WTC11 (cell line): Measurements from ENCODE around the gene MERTK. TPM values are rescaled to one million over a fixed set of nuclear protein-coding genes. Genes with fewer than 3 reads are reported as not detected.

Experiments used
- ATAC-seq: fragments of 200-7000 bp; cut with Tn5 transposase; 2 replicates; pipeline ENCODE4 v1.10.0; 2021; ENCODE audit warnings: mild to moderate bottlenecking, moderate library complexity
- CTCF ChIA-PET: fragments of 300-600 bp; sonication (Branson Sonifier 250); formaldehyde crosslinking; loops from one replicate; lab custom pipeline; 2021; ENCODE audit warnings: antibody characterized with exemption; lab: Charles Lee
- POLR2A ChIA-PET: fragments of 350-600 bp; sonication (Branson Sonifier 250); formaldehyde crosslinking; loops from one replicate; lab custom pipeline; 2021; ENCODE audit warnings: antibody characterized with exemption; lab: Charles Lee
- DNase-seq: peaks from one replicate; pipeline ENCODE4 v3.0.0; 2021; ENCODE audit warnings: low spot score
- H3K27ac Mint-ChIP-seq: 2 replicates; pipeline ENCODE4 v1.8.0; 2021; ENCODE audit warnings: mixed read lengths
- H3K27me3 Mint-ChIP-seq: 2 replicates; pipeline ENCODE4 v1.8.0; 2021; ENCODE audit warnings: low read depth, mild to moderate bottlenecking, moderate library complexity, mixed read lengths
- H3K36me3 Mint-ChIP-seq: 2 replicates; pipeline ENCODE4 v1.8.0; 2021; ENCODE audit warnings: mixed read lengths
- H3K4me1 Mint-ChIP-seq: 2 replicates; pipeline ENCODE4 v1.8.0; 2022; ENCODE audit warnings: mixed read lengths
- H3K4me3 Mint-ChIP-seq: 2 replicates; pipeline ENCODE4 v1.8.0; 2021; ENCODE audit warnings: mild to moderate bottlenecking, moderate library complexity, mixed read lengths
- H3K9me3 Mint-ChIP-seq: 2 replicates; pipeline ENCODE4 v1.8.0; 2021; ENCODE audit warnings: mixed read lengths
- ARID4B ChIP-seq: sonication (generic); formaldehyde crosslinking; IDR thresholded peaks from 2 replicates; pipeline ENCODE4 v1.8.0; 2023; ENCODE audit warnings: missing genetic modification reagents, mild to moderate bottlenecking, borderline replicate concordance
- ATF2 ChIP-seq: sonication (generic); formaldehyde crosslinking; IDR thresholded peaks from 2 replicates; pipeline ENCODE4 v1.8.1; 2022; ENCODE audit warnings: low read depth, missing genetic modification reagents, borderline replicate concordance
- CREB1 ChIP-seq: sonication (generic); formaldehyde crosslinking; IDR thresholded peaks from 2 replicates; pipeline ENCODE4 v1.8.0; 2023; ENCODE audit warnings: mild to moderate bottlenecking, missing genetic modification reagents
- CREM ChIP-seq: sonication (generic); formaldehyde crosslinking; IDR thresholded peaks from 2 replicates; pipeline ENCODE4 v1.8.1; 2022; ENCODE audit warnings: mild to moderate bottlenecking, missing genetic modification reagents, moderate library complexity
- FOXK1 ChIP-seq: sonication (generic); formaldehyde crosslinking; IDR thresholded peaks from 2 replicates; pipeline ENCODE4 v1.8.0; 2022; ENCODE audit warnings: mild to moderate bottlenecking, moderate library complexity, missing genetic modification reagents
- GRHL2 ChIP-seq: fragments of 250-450 bp; sonication (Bioruptor Pico); IDR thresholded peaks from 2 replicates; pipeline ENCODE4 v1.8.0; 2022; ENCODE audit warnings: mild to moderate bottlenecking, moderate library complexity; ENCODE audit not compliant: insufficient replicate concordance, severe bottlenecking
- GTF2I ChIP-seq: fragments of 250-450 bp; sonication (Bioruptor Pico); conservative IDR thresholded peaks from 2 replicates; pipeline ENCODE4 v1.4.0; 2021; ENCODE audit warnings: mild to moderate bottlenecking
- HMGA2 ChIP-seq: fragments of 250-450 bp; sonication (Bioruptor Pico); IDR thresholded peaks from 2 replicates; pipeline ENCODE4 v1.4.0; 2021; ENCODE audit warnings: mild to moderate bottlenecking, moderate library complexity
- IRF2 ChIP-seq: sonication (generic); formaldehyde crosslinking; IDR thresholded peaks from 2 replicates; pipeline ENCODE4 v1.8.0; 2022; ENCODE audit warnings: low read depth, missing genetic modification reagents, borderline replicate concordance
- JAZF1 ChIP-seq: fragments of 250-450 bp; sonication (Bioruptor Pico); IDR thresholded peaks from 2 replicates; pipeline ENCODE4 v1.9.0; 2021; ENCODE audit warnings: moderate library complexity, mild to moderate bottlenecking, inconsistent platforms
- MAX ChIP-seq: sonication (generic); formaldehyde crosslinking; IDR thresholded peaks from 2 replicates; pipeline ENCODE4 v1.8.0; 2022; ENCODE audit warnings: mild to moderate bottlenecking, missing genetic modification reagents
- MXD4 ChIP-seq: fragments of 250-450 bp; sonication (Bioruptor Pico); IDR thresholded peaks from 2 replicates; pipeline ENCODE4 v1.8.0; 2021; ENCODE audit warnings: mild to moderate bottlenecking, moderate library complexity, borderline replicate concordance
- NFE2L1 ChIP-seq: sonication (generic); formaldehyde crosslinking; IDR thresholded peaks from 2 replicates; pipeline ENCODE4 v1.8.1; 2023; ENCODE audit warnings: missing genetic modification reagents
- NFYB ChIP-seq: sonication (generic); formaldehyde crosslinking; conservative IDR thresholded peaks from 2 replicates; pipeline ENCODE4 v1.8.0; 2022; ENCODE audit warnings: low read depth, missing genetic modification reagents
- RELA ChIP-seq: sonication (generic); formaldehyde crosslinking; IDR thresholded peaks from 2 replicates; pipeline ENCODE4 v1.8.1; 2022; ENCODE audit warnings: missing genetic modification reagents, mild to moderate bottlenecking, borderline replicate concordance
- SMAD4 ChIP-seq: sonication (generic); formaldehyde crosslinking; IDR thresholded peaks from 2 replicates; pipeline ENCODE4 v1.8.0; 2022; ENCODE audit warnings: mild to moderate bottlenecking, missing genetic modification reagents
- TCF7 ChIP-seq: sonication (generic); formaldehyde crosslinking; IDR thresholded peaks from 2 replicates; pipeline ENCODE4 v1.8.0; 2022; ENCODE audit warnings: mild to moderate bottlenecking, low read depth, missing genetic modification reagents, moderate library complexity
- ZBTB43 ChIP-seq: sonication (generic); formaldehyde crosslinking; IDR thresholded peaks from 2 replicates; pipeline ENCODE4 v1.8.1; 2023; ENCODE audit warnings: mild to moderate bottlenecking, missing genetic modification reagents
- ZNF317 ChIP-seq: sonication (generic); formaldehyde crosslinking; IDR thresholded peaks from 2 replicates; pipeline ENCODE4 v1.8.1; 2023; ENCODE audit warnings: low read depth, mild to moderate bottlenecking, moderate library complexity, missing genetic modification reagents, borderline replicate concordance
- total RNA-seq: library from RNA; stranded (reverse); gene quantifications from 3 replicates; pipeline ENCODE4 v1.2.3, GENCODE V29; 2021
- TF ChIP-seq, protein P1 (sequence below): fragments of 250-450 bp; sonication (Bioruptor Pico); IDR thresholded peaks from 2 replicates; pipeline ENCODE4 v1.9.0; 2021; ENCODE audit warnings: mild to moderate bottlenecking
- TF ChIP-seq, protein P2 (sequence below): sonication (generic); formaldehyde crosslinking; IDR thresholded peaks from 2 replicates; pipeline ENCODE4 v1.8.1; 2022; ENCODE audit warnings: mild to moderate bottlenecking, moderate library complexity, missing genetic modification reagents

Gene MERTK
- total RNA-seq, 1 experiment from 2014 or later, result 6.9 TPM

GRCh38 chr2:111990375-111990774 is 92.0 kb downstream of the MERTK start (continued):
- no peak for TF ChIP-seq ZBTB43 (CRISPR knock-in tag)

DNA sequence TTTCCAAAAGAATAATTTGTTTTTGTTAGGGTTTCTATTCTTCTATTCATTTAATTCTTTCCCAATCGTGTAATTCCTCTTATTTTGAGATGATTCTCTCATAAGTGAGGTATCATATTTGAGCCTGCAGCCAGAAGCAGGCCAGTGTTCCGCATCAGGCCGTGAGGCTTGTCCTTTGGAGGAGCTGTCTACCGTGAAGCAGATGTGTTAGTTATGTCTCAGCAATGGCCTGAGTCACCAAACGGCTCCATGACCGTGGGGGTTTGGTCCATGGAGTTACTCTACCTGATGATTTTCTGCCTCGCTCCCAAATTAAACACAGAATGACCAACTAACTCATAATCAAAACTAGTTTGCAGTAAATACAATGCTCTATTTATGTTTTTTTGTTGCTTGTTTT is 92.4 kb downstream of the MERTK start:
- ChIA-PET POLR2A (no interaction called here), CTCF (no interaction called here)
- Mint-ChIP-seq H3K4me3 (no peak overlapping the region), H3K4me1 (peaks cover 1% of the 10 kb centered on the region), H3K27ac (no peak overlapping the region), H3K27me3 (no peaks in the 10 kb centered on the region), H3K9me3 (no peaks in the 10 kb centered on the region), H3K36me3 (peaks cover 7% of the 10 kb centered on the region; the same call in 1 of the 2 replicates)
- DNase-seq (no peak), ATAC-seq (no peak)
- TF ChIP-seq NFE2L1 (no peak), NFYB (CRISPR knock-in tag) (no peak), GRHL2 (no peak), CREM (no peak), ATF2 (CRISPR knock-in tag) (no peak), TCF7 (CRISPR knock-in tag) (no peak), RELA (CRISPR knock-in tag) (no peak), CREB1 (CRISPR knock-in tag) (no peak), JAZF1 (no peak), ZNF317 (no peak), MAX (CRISPR knock-in tag) (no peak), GTF2I (CRISPR knock-in tag) (no peak), ARID4B (no peak), IRF2 (no peak), FOXK1 (CRISPR knock-in tag) (no peak), HMGA2 (CRISPR knock-in tag) (no peak), SMAD4 (CRISPR knock-in tag) (no peak), MXD4 (CRISPR knock-in tag) (no peak)
- TF ChIP-seq, protein P1, sequence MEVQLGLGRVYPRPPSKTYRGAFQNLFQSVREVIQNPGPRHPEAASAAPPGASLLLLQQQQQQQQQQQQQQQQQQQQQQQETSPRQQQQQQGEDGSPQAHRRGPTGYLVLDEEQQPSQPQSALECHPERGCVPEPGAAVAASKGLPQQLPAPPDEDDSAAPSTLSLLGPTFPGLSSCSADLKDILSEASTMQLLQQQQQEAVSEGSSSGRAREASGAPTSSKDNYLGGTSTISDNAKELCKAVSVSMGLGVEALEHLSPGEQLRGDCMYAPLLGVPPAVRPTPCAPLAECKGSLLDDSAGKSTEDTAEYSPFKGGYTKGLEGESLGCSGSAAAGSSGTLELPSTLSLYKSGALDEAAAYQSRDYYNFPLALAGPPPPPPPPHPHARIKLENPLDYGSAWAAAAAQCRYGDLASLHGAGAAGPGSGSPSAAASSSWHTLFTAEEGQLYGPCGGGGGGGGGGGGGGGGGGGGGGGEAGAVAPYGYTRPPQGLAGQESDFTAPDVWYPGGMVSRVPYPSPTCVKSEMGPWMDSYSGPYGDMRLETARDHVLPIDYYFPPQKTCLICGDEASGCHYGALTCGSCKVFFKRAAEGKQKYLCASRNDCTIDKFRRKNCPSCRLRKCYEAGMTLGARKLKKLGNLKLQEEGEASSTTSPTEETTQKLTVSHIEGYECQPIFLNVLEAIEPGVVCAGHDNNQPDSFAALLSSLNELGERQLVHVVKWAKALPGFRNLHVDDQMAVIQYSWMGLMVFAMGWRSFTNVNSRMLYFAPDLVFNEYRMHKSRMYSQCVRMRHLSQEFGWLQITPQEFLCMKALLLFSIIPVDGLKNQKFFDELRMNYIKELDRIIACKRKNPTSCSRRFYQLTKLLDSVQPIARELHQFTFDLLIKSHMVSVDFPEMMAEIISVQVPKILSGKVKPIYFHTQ (CRISPR knock-in tag), result no peak
- TF ChIP-seq, protein P2, sequence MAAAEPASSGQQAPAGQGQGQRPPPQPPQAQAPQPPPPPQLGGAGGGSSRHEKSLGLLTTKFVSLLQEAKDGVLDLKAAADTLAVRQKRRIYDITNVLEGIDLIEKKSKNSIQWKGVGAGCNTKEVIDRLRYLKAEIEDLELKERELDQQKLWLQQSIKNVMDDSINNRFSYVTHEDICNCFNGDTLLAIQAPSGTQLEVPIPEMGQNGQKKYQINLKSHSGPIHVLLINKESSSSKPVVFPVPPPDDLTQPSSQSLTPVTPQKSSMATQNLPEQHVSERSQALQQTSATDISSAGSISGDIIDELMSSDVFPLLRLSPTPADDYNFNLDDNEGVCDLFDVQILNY (CRISPR knock-in tag), result no peak
